Activated naive CD8-positive, alpha-beta T cell treated with anti-CD3 and anti-CD28 coated beads, Interleukin-2, amount 10 ng/mL, durations not matched to agents 7 days and 5 days (primary cell): ENCODE results near the gene MCOLN2. TPM values are rescaled to one million over a fixed set of nuclear protein-coding genes. Genes with fewer than 3 reads are reported as not detected.
"Not testable (repeated sequence)": the region's sequence is repeated elsewhere in the genome, so short reads cannot be mapped to it uniquely, and the experiment has no call there.

Experiments
- ATAC-seq: fragments of 150-1000 bp; cut with Tn5 transposase; one replicate; pipeline ENCODE4 v1.10.0; 2021; ENCODE audit warnings: low read depth, moderate library complexity
- POLR2A ChIA-PET: fragments of 350-600 bp; sonication (Branson Sonifier 250); formaldehyde crosslinking; loops from one replicate; lab custom pipeline; 2021; ENCODE audit warnings: antibody characterized with exemption; lab: Charles Lee
- DNase-seq: peaks from one replicate; pipeline ENCODE4 v3.0.0; 2021
- H3K27ac Mint-ChIP-seq: one replicate; pipeline ENCODE4 v1.8.0; 2022; ENCODE audit warnings: mild to moderate bottlenecking, mixed read lengths
- H3K27me3 Mint-ChIP-seq: one replicate; pipeline ENCODE4 v1.8.0; 2022; ENCODE audit warnings: mild to moderate bottlenecking, moderate library complexity, mixed read lengths
- H3K36me3 Mint-ChIP-seq: one replicate; pipeline ENCODE4 v1.8.0; 2021; ENCODE audit warnings: mild to moderate bottlenecking, mixed read lengths
- H3K4me1 Mint-ChIP-seq: one replicate; pipeline ENCODE4 v1.8.0; 2021; ENCODE audit warnings: mixed read lengths
- H3K4me3 Mint-ChIP-seq: one replicate; pipeline ENCODE4 v1.8.0; 2022; ENCODE audit warnings: mild to moderate bottlenecking, moderate library complexity, mixed read lengths
- H3K9me3 Mint-ChIP-seq: one replicate; pipeline ENCODE4 v1.8.0; 2021; ENCODE audit warnings: mixed read lengths
- total RNA-seq, 2 experiments: library from RNA; stranded (reverse); gene quantifications; one replicate each; pipeline ENCODE4 v1.2.3, GENCODE V29; 2021

MCOLN2 gene
- total RNA-seq, 2 experiments from 2014 or later = 18.8 to 19.9 TPM

DNA sequence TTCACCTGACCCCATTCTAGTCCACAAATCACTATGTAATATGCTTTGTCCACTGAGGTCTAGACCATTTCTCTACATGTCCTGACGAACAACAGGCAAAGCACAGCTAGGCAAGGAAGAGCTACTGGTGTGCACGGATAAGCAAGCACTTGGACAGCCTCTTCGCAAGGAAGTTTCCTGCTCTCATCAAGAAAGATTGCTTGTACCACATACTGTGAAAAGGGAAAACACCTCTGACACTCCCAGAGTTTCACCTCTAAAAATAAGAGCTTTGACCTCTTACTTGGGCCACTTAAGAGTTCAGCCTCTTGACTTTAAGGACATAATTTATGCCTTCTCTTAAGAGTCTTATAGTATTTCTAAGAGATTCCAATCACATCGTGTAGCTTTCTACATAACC is 67.9 kb downstream of the MCOLN2 start:
- Mint-ChIP-seq H3K9me3 (no peaks in the 10 kb centered on the region), H3K27ac (no peak overlapping the region), H3K4me3 (no peak overlapping the region), H3K36me3 (peaks cover 13% of the 10 kb centered on the region), H3K27me3 (no peaks in the 10 kb centered on the region), H3K4me1 (peaks cover 21% of the 10 kb centered on the region)
- POLR2A ChIA-PET = no interaction called here
- DNase-seq = no peak
- ATAC-seq = no peak

GRCh38 chr1:84923317-84923716 is 73.6 kb downstream of the MCOLN2 start:
- Mint-ChIP-seq H3K27ac (no peak overlapping the region), H3K9me3 (no peaks in the 10 kb centered on the region), H3K27me3 (no peaks in the 10 kb centered on the region), H3K4me3 (no peak overlapping the region), H3K4me1 (peaks cover 6% of the 10 kb centered on the region), H3K36me3 (peaks cover 4% of the 10 kb centered on the region)
- POLR2A ChIA-PET = no interaction called here
- ATAC-seq (no peak), DNase-seq (no peak)

GRCh38 chr1:84920159-84920558 is 76.8 kb downstream of the MCOLN2 start:
- POLR2A ChIA-PET = no interaction called here
- peaks cover 2% of the 10 kb centered on the region for H3K27me3 Mint-ChIP-seq
- ATAC-seq (no peak), DNase-seq (no peak)
- no peak overlapping the region for H3K27ac Mint-ChIP-seq
- no peak overlapping the region for H3K4me3 Mint-ChIP-seq
- peaks cover 2% of the 10 kb centered on the region for H3K4me1 Mint-ChIP-seq
- H3K9me3 Mint-ChIP-seq = peaks cover 2% of the 10 kb centered on the region
- H3K36me3 Mint-ChIP-seq = peaks cover 1% of the 10 kb centered on the region

DNA sequence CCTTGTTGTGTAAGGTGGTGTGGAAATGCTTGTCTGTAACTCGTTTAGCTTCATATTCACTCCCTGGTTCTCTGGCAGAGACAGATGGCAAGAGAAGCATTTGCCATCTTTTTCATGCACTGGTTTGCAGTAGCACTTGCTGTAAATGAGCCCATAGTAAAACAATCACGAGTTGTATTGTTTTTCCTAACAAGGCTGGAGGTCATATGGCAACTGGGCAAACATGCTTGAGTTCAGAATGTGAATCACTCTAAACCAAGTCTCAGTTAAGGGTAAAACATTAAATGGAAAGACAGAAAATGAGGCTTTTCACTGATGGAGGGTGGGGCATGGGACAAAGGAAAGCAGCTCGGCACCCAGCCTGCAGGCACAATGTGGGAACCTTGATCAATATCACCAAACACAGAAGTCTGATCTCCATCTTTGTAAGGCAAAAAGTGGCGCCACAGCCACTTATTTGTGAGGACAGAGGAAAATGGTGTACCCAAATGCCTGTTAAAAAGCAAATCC is 77.4 kb downstream of the MCOLN2 start:
- Mint-ChIP-seq H3K9me3 (peaks cover 2% of the 10 kb centered on the region), H3K4me1 (peaks cover 2% of the 10 kb centered on the region), H3K27me3 (peaks cover 2% of the 10 kb centered on the region), H3K4me3 (no peak overlapping the region), H3K27ac (no peak overlapping the region), H3K36me3 (no peaks in the 10 kb centered on the region)
- DNase-seq (no peak), ATAC-seq (no peak)
- POLR2A ChIA-PET = no interaction called here

DNA sequence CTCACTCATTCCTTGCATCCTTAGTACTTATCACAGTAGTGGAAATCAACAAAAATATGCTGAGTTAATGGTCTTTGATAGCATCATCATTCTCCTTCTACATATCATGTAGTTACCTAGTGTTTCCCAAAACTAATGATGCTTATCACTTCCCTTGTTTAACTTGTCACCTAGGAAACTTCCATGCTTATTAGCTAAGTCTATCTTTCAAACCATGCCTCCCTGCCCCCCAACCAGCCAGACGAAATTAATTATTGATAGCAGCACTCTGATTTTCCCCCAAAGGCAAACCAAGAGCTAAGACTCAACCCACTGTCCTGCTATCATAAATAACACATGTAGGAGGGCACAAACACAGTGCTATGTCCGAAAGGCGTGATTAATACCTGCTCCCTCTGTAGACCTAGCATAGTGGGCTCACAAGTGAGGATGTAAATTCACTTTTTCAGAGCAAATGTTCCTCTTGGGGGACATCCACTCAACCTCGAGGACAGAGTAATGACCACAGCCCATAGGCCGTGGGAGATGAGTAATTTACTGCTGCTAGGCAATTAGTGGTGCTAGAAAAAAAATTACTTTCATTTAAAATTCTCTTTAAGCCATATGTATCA is 78.1 kb downstream of the MCOLN2 start:
- no peak overlapping the region for H3K27ac Mint-ChIP-seq
- H3K4me3 Mint-ChIP-seq = no peak overlapping the region
- POLR2A ChIA-PET = no interaction called here
- H3K36me3 Mint-ChIP-seq = no peaks in the 10 kb centered on the region
- DNase-seq = no peak
- peaks cover 2% of the 10 kb centered on the region for H3K9me3 Mint-ChIP-seq
- ATAC-seq = no peak
- peaks cover 2% of the 10 kb centered on the region for H3K4me1 Mint-ChIP-seq
- peaks cover 2% of the 10 kb centered on the region for H3K27me3 Mint-ChIP-seq

- no peak overlapping the region for H3K4me3 Mint-ChIP-seq
- peaks cover 2% of the 10 kb centered on the region for H3K4me1 Mint-ChIP-seq
- no peak for DNase-seq
- peaks cover 2% of the 10 kb centered on the region for H3K9me3 Mint-ChIP-seq
- H3K36me3 Mint-ChIP-seq = no peaks in the 10 kb centered on the region
- peaks cover 2% of the 10 kb centered on the region for H3K27me3 Mint-ChIP-seq
- no peak overlapping the region for H3K27ac Mint-ChIP-seq
- POLR2A ChIA-PET = no interaction called here
- ATAC-seq = no peak
Observed at GRCh38 chr1:84916897-84917296, 80.0 kb downstream of the MCOLN2 start.

GRCh38 chr1:84913555-84913892 is 83.4 kb downstream of the MCOLN2 start:
- H3K4me1 Mint-ChIP-seq = no peaks in the 10 kb centered on the region
- H3K36me3 Mint-ChIP-seq = no peaks in the 10 kb centered on the region
- DNase-seq (no peak), ATAC-seq (no peak)
- POLR2A ChIA-PET = no interaction called here
- peaks cover 2% of the 10 kb centered on the region for H3K9me3 Mint-ChIP-seq
- H3K4me3 Mint-ChIP-seq = no peak overlapping the region
- no peak overlapping the region for H3K27ac Mint-ChIP-seq
- peaks cover 18% of the 10 kb centered on the region for H3K27me3 Mint-ChIP-seq

- Mint-ChIP-seq H3K4me3 (no peak overlapping the region), H3K27me3 (peaks cover 16% of the 10 kb centered on the region), H3K36me3 (no peaks in the 10 kb centered on the region), H3K27ac (no peak overlapping the region), H3K9me3 (peaks cover 2% of the 10 kb centered on the region), H3K4me1 (no peaks in the 10 kb centered on the region)
- no peak for ATAC-seq
- POLR2A ChIA-PET = no interaction called here
- no peak for DNase-seq
Observed at GRCh38 chr1:84912726-84913554, 84.0 kb downstream of the MCOLN2 start.

- H3K9me3 Mint-ChIP-seq, H3K4me1 Mint-ChIP-seq, H3K36me3 Mint-ChIP-seq, DNase-seq, POLR2A ChIA-PET, ATAC-seq, H3K4me3 Mint-ChIP-seq, H3K27ac Mint-ChIP-seq: not testable (repeated sequence)
- H3K27me3 Mint-ChIP-seq = peaks cover 18% of the 10 kb centered on the region
Observed at GRCh38 chr1:84908746-84909464, 88.0 kb downstream of the MCOLN2 start.

DNA sequence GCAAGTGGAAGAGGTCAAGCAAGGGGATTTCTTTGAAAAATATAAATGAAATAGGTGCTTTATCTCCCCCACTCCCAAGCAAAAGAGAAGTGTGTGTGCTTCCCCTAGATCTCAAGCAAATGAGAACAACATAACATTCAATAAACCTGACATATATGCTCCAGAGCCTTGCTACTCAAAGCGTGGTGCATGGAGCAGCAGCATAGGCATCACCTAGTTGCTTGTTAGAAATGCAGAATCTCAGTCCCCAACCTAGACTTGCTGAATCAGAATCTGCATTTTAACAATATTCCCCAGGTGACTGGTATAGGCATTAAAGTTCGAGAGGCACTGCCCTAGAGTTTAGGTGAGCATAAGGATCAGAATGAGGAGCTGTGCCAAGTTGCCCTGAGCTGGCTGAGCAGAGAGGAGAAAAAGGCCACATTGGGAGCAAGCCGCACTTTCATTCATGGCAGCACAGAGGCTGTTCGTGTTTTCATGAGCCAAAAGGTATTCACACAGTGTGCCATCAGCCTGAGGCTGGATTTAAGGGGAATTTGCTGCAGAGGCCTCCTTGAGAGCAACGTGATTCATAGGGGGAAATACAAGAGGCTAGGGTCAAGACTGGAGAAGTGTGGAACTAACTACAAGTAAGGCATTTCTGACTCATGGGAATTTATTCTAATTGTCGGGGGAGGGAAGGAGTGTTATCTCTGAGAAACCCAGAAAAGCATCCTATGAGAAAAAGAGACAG is 89.7 kb downstream of the MCOLN2 start:
- peaks cover 18% of the 10 kb centered on the region for H3K27me3 Mint-ChIP-seq
- no peaks in the 10 kb centered on the region for H3K4me1 Mint-ChIP-seq
- ATAC-seq (no peak), DNase-seq (no peak)
- H3K36me3 Mint-ChIP-seq = peaks cover under 1% of the 10 kb centered on the region
- H3K9me3 Mint-ChIP-seq = peaks cover under 1% of the 10 kb centered on the region
- POLR2A ChIA-PET = no interaction called here
- no peak overlapping the region for H3K27ac Mint-ChIP-seq
- no peak overlapping the region for H3K4me3 Mint-ChIP-seq

DNA sequence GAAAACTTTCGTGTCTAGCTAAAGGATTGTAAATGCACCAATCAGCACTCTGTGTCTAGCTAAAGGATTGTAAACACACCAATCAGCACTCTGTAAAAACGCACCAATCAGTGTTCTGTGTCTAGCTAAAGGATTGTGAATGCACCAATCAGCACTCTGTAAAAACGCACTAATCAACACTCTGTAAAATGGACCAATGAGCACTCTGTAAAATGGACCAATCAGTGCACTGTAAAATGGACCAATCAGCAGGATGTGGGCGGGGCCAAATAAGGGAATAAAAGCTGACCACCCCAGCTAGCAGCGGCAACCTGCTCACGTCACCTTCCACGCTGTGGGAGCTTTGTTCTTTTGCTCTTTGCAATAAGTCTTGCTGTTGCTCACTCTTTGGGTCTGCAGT is 94.2 kb downstream of the MCOLN2 start:
- H3K36me3 Mint-ChIP-seq, H3K4me1 Mint-ChIP-seq, ATAC-seq, H3K27ac Mint-ChIP-seq, H3K9me3 Mint-ChIP-seq, H3K4me3 Mint-ChIP-seq, H3K27me3 Mint-ChIP-seq, POLR2A ChIA-PET, DNase-seq: not testable (repeated sequence)

- DNase-seq (no peak), ATAC-seq (no peak)
- Mint-ChIP-seq H3K27ac (no peak overlapping the region), H3K9me3 (peaks cover 2% of the 10 kb centered on the region), H3K27me3 (peaks cover 23% of the 10 kb centered on the region), H3K4me3 (no peak overlapping the region), H3K4me1 (peaks cover 1% of the 10 kb centered on the region), H3K36me3 (peaks cover 3% of the 10 kb centered on the region)
- POLR2A ChIA-PET = no interaction called here
Observed at GRCh38 chr1:84899969-84900368, 96.9 kb downstream of the MCOLN2 start.

DNA sequence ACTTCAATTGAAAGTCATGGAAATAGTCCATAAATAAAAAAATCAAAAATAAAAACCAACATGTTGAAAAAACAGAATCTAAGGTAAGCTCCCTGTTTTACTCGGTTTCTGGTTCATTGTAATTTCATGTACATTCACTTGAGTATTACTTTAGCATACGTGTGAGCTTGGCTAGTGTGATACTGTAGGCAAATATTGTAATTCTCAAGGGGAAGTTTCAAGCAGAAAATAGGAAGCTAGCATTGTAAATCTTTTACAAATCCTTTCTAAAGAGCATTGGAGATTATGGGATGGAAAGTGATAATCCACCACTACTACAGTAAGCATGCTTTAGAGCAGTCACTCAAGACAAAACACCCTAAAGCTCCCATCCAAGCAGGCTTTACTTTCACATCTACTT is 100.6 kb downstream of the MCOLN2 start:
- POLR2A ChIA-PET = no interaction called here
- Mint-ChIP-seq H3K27me3 (peaks cover 38% of the 10 kb centered on the region), H3K36me3 (no peaks in the 10 kb centered on the region), H3K9me3 (no peaks in the 10 kb centered on the region), H3K4me1 (peaks cover 11% of the 10 kb centered on the region), H3K4me3 (no peak overlapping the region), H3K27ac (no peak overlapping the region)
- no peak for ATAC-seq
- DNase-seq = no peak
